ENCODE results near the gene USP24. TPM values are rescaled to one million over a fixed set of nuclear protein-coding genes. Genes with fewer than 3 reads are reported as not detected.

Gene USP24
- total RNA-seq, 1 experiment from 2014 or later = 35.3 TPM

DNA sequence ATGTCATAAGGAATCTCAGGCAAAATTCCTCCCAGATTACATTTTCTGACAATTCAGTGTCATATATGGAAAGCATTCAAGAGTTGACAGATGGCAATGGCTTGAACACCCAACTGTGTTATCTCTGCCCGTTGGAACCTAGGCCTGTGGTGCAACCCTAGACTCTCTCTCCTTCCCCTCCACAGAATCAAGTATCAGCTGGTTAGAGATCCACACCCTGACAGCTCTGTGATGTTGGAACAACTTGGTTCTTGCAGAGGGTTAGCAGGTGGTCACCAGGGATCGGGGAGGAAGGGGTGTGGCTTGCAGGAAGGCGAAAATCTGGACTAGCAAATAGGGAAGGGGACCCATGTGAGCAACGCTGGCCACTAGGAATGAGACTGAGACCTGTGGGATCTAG lies 149.5 kb downstream of the USP24 start:
- Histone ChIP-seq H2BK12ac (ENCODE audit: insufficient read length, low read depth, low read length) (no peak overlapping the region), H3K9ac (ENCODE audit: extremely low read depth, insufficient read length, low read length) (no peak overlapping the region), H3K4me1 (ENCODE audit: insufficient read depth, low read length) (no peaks in the 10 kb centered on the region), H3K27me3 (ENCODE audit: insufficient read depth, low read length) (no peaks in the 10 kb centered on the region), H3K79me1 (ENCODE audit: insufficient read depth, low read depth, low read length, poor library complexity, severe bottlenecking) (no peaks in the 10 kb centered on the region), H3K56ac (ENCODE audit: insufficient read length, low read depth, low read length) (no peak overlapping the region), H3K79me2 (ENCODE audit: insufficient read depth, low read length) (no peaks in the 10 kb centered on the region), H2BK15ac (ENCODE audit: low read depth, low read length) (no peak overlapping the region), H3K9me3 (ENCODE audit: control insufficient read depth, low read depth, low read length) (no peaks in the 10 kb centered on the region), H2AK5ac (ENCODE audit: insufficient read length, low read length) (no peak overlapping the region), H2BK5ac (ENCODE audit: insufficient read length, low read length) (no peak overlapping the region), H3K4ac (ENCODE audit: low read depth, low read length) (no peak overlapping the region), H2BK20ac (ENCODE audit: low read depth, low read length, poor library complexity, severe bottlenecking) (no peak overlapping the region), H2BK120ac (ENCODE audit: low read depth, low read length, poor library complexity, severe bottlenecking) (no peak overlapping the region), H3T11ph (ENCODE audit: low read length) (no peak overlapping the region), H3K4me2 (ENCODE audit: insufficient read depth, insufficient read length, low read length) (no peak overlapping the region), H4K20me1 (ENCODE audit: control insufficient read depth, insufficient read depth, insufficient read length) (peaks cover 2% of the 10 kb centered on the region), H4K5ac (ENCODE audit: insufficient read length, low read depth, low read length) (no peak overlapping the region), H4K8ac (replicated peaks; ENCODE audit: insufficient read length, low read depth, low read length) (no peak overlapping the region), H3K23me2 (ENCODE audit: insufficient read length, low read depth, low read length, poor library complexity, severe bottlenecking) (no peaks in the 10 kb centered on the region), H2AFZ (ENCODE audit: low read length) (no peak overlapping the region), H3K23ac (ENCODE audit: insufficient read length, low read depth, low read length) (no peak overlapping the region), H3K14ac (ENCODE audit: insufficient read depth, low read length) (no peak overlapping the region), H3K27ac (ENCODE audit: insufficient read length, low read depth, low read length) (no peak overlapping the region), H4K91ac (ENCODE audit: insufficient read length, low read depth, low read length) (no peak overlapping the region), H3K18ac (ENCODE audit: insufficient read length, low read depth, low read length) (no peak overlapping the region)
- no peaks in the 10 kb centered on the region for H3K9me3 Mint-ChIP-seq
- 0 out of 4 replicates have a peak, but pooled peaks cover 0 to 3% of the 10 kb centered on the region in 2 experiments for H3K4me1 Mint-ChIP-seq
- TF ChIP-seq, protein P1, sequence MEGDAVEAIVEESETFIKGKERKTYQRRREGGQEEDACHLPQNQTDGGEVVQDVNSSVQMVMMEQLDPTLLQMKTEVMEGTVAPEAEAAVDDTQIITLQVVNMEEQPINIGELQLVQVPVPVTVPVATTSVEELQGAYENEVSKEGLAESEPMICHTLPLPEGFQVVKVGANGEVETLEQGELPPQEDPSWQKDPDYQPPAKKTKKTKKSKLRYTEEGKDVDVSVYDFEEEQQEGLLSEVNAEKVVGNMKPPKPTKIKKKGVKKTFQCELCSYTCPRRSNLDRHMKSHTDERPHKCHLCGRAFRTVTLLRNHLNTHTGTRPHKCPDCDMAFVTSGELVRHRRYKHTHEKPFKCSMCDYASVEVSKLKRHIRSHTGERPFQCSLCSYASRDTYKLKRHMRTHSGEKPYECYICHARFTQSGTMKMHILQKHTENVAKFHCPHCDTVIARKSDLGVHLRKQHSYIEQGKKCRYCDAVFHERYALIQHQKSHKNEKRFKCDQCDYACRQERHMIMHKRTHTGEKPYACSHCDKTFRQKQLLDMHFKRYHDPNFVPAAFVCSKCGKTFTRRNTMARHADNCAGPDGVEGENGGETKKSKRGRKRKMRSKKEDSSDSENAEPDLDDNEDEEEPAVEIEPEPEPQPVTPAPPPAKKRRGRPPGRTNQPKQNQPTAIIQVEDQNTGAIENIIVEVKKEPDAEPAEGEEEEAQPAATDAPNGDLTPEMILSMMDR (conservative IDR thresholded peaks at IDR 0.05) = no peak
- no peak overlapping the region for H3K27ac Mint-ChIP-seq
- peak; percentile 53 for DNase-seq
- no peak overlapping the region for H3K4me3 Mint-ChIP-seq
- H3K36me3 Mint-ChIP-seq (ENCODE audit: insufficient read depth in 1 of 3, low read depth in 3 of 3) = peaks cover 15 to 75% (median 33%) of the 10 kb centered on the region in 3 experiments
- no CpG with 5 or more reads among the region's 4 CpGs for WGBS (ENCODE audit: extremely low coverage, insufficient read length, low lambda C conversion rate)
- H3K27me3 Mint-ChIP-seq (ENCODE audit: low read depth) = no peaks in the 10 kb centered on the region

All from H9 (cell line).